GM19035 (cell line): ENCODE results near the gene MAP1B.

Experiments
- ATAC-seq: cut with Tn5 transposase; IDR thresholded peaks from one replicate; pipeline ENCODE4 v1.9.1; 2021; ENCODE audit not compliant: unreplicated experiment

The MAP1B gene

DNA sequence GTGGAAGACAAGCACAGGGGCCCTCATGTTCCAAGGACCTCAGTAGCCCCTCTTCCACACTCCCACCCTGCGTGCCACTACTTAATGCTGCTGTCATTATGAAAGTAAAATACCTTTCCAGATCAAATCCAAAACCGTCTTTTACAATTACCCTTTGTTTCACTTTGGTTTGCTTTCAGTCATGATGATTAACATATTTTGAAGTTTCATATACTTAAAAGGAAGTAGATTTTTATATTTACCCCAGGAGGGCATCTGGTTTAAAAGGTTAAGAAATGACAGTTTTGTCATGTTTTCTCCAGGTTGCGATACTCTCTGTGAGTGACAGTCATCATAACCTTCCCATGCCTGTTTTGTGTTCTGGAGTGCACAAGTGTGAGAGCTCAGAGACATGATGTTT lies 13.5 kb upstream of the MAP1B start:
- no peak for ATAC-seq

DNA sequence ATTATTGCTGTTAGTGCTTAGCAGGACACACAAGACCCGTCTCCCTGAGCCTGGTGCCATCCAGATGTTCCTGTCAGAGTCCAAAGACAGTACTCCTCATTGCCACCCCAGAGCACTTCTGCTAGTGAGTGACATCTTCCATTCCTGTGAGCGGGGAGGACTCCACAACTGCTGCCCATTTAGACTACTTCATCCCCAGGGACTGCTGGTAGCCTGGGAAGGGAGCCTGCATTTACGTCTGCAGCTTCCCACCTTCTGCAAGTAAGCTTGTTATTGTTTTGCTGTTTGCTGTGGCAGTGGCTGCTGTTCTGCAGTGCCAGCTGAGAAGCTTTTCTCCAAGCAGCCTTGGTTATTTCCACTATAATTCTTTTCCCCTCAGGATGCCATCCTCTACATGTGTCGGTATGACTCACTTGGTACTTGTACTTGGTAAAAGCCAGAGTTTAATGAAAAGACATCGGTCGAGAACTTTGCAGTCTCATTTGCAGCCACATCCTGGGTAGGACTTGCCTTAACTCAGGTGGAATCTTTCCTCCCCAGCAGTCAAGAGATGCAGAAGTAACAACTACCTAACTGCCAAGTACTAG lies 10.6 kb upstream of the MAP1B start:
- ATAC-seq, result no peak

DNA sequence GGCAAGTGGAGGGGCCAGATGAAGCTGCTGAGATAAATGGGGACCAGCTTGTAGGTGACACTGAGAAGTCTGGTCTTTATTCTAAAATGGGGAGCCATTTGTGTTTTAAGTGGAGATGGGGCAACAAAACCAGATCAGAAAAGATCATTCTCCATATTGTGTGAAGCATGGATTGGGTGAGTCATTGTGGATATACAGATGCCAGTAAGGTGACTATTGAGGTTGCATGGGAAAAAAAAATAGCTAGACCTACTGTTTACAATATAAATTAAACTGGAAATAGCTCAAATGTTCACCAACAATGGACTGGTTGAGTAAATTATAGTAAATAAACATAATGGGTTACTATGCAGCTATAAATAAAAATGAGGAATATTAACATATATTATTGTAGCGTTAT lies 5.4 kb upstream of the MAP1B start:
- no peak for ATAC-seq

DNA sequence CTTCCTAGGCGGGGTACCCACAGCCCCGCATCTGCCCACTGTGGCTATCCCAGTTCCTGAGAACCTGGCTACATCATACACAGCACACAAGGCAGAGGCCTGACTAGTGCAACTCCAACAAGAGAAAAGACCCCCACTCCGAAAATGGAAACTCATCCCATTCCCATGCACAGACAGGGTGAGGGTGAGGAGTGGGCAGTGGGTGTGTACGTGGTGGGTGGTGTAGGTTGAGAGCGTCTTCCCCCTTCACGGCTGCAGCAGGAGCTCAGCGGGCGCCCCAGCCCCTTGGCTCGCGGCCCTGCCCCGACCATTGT lies 501 bp upstream of the MAP1B start:
- no peak for ATAC-seq

DNA sequence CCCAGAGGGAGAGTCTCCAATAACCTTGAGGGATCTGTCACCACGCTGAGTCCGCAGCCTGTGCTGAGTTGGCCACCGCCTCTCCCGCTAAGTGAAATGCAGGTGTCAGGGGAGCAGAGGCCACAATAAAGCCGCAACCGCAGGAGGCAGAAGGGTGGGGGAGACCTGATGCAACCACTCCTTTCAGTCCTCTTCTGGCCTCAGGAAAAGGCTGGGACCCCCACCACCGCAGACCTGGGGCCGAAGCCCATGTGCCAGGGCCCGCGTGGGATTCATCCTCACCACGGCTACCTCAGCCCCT lies 576 bp downstream of the MAP1B start:
- ATAC-seq, result no peak

DNA sequence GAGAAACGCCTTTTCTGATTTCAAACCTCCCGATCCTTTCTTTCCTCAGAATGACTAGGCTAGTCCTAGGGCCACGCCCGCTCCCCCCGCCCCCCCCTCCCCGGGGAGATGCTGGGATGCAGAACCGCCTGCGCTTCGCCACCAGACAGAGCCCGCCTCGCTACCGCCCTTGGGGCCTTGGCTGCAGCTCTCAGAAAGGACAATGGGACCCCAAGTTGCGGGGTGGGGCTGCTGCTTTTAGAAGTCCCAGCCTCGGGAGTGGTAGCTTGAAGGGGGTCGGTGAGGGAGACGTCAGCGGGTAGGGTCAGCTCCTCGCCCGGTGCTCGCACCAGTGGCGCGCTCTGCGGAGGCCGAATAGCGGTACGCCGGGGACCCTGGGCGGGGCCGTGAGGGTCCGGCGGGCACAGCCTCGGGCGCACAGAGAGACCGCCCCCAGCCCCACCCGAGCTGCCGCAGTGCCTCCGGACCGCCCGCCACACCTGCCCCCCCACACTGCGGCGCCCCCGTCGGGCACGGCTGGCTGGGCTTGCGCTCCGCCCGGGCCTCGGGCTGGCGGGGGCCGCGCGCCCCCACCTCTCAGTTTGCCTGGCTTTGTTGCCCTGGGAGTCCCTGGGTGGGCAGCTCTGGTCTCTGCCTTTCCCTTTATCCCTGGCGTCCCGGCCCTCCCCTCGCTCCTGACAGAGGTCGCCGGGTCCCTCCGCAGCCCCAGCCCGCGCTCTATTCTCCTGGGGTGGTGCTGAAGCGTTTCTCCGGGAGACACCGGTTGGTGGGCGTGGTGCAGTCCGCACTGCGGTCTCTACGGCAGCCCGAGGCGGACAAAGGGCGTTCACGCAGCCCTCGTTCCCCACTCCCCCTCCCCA lies 1.2 kb downstream of the MAP1B start:
- ATAC-seq, result no peak

DNA sequence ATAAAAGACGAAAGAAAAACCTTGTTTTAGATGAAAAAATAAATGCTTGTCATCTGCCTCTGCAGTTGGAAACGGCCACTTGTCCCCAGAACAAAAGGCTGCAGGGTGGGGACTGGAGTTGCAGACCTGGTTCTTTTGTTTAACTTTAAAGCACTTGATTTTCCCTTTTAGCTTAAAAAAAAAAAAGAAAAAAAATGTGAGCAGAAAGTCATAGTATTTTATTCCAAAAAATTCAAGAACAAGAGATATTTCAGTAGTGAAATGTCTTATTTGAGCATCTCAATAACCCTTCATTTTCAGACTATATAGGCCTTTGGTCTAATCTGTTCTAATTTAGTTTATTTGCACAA lies 1.8 kb downstream of the MAP1B start:
- ATAC-seq, result no peak

DNA sequence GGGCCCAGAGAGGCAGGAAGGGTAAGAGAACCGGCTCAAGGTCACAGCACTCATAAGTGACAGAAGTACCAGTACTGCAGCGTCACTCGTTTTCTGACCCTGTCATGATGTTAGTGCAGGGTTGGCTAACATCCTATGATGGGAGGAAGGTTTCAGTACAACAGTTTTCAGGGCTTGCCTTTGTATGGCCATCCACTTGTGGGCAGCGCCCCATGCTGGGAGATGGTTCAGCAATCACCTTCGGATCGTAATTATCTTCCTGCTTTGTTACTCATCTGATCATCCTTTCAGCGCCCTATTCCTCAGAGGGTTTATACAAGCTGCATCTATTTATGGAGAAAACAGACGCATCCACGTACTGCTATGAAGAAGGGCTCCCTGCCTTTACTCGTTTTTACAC lies 2.4 kb downstream of the MAP1B start:
- no peak for ATAC-seq

DNA sequence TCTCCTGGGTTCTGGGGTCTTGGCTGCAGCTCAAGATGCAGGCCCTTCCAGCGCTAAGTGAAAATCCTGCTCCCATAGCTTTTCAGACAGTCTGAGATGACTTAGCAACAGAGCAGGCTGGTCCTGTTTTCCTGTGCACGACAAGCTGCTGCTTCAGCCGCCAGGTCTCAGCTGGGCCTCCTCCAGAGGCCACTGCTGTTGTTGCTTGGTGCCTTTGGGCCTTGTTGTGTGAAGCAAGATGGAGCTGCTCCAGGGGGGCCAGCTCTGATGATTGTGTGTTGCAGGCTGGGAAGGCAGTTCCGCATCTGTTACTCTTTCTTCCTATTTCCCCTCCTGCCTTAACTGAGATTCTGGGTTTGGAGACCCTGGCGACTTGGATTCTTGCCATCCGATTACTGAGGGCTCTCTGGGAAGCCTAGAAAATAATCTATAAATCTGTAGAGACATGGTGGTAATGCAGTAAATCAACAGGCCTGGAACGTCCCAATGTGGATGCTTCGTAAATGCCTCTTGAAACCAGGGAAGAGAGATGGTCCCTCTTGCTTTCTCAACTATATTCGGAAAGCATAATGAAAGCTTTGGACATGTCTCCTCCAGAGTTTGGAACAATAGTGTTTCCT lies 3.2 kb downstream of the MAP1B start:
- no peak for ATAC-seq

DNA sequence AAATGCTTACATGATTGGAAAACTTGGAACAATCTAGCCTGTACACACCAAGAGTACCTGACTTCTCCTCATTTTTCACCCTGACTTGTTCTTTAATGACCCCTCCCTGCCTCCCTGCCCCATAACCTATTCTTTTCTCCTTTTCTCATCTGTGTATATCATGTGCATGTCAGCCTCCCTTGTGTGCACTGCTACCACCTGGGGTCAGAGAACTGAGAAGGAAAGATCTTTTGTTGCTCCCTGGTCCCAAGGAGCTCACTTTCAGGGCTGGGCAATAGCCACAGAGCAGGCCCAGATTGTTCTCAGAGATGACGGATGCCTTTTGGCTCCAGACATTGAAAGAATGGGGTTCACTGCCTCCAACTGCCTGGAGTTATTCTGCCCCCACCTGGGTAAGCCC lies 5.1 kb downstream of the MAP1B start:
- no peak for ATAC-seq

DNA sequence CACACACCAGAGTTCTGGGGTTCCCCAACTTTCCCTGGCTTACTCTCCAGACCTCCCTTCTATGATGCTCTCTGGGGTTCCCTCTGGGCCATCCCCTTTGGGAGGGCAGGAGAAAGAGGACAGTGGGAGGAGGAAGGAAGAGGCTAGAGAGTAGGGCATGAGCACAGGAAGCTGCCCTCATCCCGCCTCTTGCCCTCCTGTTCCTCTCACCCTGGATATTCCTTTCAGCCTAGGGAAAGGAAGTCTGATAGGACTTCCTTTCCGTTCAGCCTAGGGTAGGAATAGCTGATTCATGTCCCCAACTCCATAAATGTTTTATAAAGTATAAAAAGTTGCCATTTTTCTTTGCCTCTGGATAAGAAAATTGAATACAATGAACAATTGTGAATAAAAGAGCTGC lies 7.4 kb downstream of the MAP1B start:
- ATAC-seq, result no peak

DNA sequence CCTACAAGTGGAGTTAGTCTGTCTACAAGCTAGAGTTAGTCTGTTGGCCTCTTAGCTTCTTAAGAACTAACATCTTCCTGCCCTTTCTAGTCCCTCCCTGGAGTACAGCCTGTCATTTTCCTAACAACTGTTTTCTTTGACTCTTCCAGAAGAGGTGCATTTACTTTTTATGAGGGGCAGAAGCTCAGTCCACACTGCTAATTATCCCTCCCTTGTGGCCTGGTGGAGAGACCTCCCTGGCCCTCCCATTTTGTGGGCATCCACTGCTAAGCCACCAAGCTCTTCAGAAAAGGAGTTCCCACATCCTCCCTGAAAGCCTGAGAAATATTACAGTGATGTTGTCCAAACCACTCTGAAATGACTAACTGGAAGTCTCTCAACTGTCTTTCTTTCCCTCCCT lies 8.0 kb downstream of the MAP1B start:
- ATAC-seq, result no peak

DNA sequence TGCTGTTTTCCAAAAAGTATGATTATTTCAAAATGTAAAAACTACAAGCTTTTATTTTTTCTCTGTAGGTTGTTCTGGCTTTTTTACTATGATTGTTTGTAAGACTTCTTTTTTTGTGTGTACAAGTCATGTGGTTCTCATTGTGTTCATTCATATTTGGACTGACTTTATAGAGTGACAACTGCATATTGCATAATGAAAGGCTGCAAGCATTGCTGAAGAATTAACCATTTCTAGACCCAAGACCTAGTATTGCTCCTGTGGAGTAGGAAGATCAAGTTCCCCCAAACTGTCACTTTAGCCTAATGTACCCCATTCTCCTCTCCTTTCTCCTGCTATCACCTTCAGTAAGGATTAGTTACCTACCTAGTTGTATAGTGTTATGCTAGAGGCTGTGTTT lies 10.0 kb downstream of the MAP1B start:
- no peak for ATAC-seq

DNA sequence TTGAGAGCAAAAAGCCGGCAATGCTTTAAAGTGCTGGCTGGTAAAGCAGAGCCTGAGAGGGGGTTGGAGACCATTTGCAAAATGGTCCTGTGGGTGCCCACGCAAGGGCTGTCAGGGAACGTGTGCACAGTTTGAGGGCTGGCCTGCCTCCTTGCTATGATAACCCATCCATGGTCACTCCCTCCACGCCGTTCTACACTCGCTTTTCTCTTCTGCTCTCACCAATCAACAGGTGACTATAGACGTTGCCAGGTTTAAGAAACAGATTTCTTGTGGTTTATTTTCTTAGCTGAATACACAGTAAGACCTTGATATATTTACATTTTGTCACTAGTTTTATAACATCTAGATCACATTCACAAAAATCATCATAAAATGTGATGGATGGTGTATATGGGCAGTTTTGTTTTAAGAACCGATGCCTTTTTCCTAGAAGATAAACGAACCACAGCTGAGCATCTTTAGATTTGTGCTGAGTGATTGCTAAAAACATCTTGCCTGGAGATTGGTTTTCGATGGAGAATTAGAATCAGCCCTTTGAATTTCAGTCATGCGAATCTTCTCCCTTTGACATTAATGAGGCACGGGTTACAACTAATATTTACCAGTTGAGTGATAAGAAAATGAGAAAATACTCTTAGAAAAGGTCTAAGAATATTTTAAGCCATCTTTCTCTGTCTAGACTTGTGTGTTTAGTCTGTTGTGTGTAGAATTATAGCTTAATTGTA lies 13.9 kb downstream of the MAP1B start:
- ATAC-seq, result no peak

DNA sequence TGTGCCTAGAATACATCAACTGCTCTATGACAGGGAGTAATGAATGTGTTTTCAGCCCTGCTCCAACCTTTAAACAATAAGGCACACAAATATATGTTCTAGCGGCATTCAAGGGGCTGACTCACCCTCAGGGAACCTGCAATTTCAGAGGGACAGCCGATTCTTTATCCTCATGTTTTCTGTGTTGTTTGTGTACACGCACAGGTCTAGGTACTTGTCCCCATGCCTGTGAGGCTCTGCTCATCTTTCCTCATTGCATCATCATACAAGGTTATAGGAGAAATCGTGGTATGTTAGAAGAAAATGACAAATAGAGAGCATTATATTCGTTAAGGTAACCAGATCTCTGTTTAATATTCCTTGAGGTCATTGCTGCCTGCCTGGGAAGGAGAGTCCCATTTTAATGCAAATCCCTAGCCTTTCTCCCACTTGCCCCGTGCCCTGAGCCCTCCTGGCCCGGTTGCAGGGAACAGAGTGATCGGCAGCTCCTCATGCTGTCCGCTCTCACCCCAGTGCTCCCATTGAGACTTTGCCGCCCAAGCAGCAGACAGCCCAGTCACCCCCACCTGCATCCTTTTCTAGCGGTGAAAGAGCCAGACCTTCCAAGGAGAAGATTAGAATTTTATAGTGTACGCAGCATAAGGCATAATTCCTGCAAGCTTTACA lies 14.6 kb downstream of the MAP1B start:
- no peak for ATAC-seq

DNA sequence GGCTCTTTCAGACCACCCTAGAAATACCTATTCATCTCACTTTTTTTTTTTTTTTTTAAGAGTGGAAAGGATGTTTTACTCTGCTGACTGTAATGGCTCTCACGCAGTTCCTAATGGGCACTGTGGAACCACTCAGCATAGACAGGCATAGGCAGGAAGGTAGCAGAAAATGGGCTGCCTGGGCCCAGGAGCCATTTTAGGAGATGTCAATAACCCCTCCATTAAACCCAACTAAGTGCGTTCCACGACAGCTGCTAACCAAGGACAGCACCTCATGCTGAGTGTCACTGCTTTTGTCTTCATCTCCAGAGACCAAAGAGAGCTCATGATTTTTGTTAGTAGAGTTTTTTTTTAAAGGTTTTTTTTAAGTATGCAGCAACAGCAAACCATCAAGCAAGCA lies 15.3 kb downstream of the MAP1B start:
- no peak for ATAC-seq

DNA sequence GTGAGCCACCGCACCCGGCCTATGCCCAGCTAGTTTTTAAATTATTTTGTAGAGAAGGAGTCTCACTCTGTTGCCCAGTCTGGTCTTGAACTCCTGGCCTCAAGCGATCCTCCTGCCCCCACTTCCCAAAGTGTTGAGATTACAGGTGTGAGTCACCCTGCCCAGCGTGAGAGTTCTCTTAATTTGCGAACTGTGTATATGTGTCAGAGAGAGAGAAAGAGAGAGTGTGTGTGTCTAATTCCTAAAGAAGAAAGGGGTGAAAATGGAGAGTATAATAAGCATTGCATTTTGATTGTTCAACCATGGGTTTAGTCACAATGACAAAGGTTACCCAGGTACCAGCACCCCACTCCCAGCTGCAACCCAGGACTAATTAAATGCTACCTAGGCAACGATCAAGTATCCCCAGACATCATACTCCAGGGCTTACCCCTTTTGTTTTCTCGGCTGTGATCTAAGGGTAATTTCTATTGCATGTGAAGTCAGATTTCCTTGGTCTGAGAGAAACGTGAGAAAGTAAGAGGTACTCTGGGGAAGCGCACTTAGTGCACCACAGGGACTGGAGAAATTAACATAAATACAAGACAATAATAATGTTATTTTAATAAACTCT lies 16.6 kb downstream of the MAP1B start:
- no peak for ATAC-seq

DNA sequence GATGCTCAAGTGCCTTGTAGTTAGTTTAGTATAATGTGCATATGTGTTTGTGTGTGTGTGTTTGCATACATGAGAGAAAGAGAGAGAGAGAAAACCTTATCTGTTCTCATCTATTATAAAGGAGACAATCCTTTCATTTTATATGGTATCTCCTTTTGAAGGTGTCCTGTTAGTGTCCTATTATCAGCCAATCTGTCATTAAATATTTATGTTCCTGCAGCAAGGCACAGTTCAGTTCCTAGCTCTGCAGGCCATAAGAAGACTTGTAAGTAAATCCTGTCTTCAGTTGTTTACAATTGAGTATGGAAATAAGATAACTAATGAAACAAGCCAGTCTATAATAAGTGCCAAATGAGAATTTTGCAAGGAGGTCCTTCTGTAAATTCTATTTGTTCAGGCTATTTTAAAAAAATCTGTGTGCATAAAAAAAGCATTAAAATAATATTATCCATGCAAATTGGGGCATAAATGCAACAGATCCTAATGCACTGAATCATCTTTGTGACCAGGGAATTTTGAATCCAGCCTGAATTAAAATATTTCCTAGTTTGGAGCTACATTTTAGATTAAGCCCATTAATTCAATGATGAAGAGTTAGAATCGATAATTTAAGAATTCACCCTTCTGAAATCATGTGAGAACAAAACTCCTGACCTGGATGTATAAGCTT lies 18.1 kb downstream of the MAP1B start:
- no peak for ATAC-seq

DNA sequence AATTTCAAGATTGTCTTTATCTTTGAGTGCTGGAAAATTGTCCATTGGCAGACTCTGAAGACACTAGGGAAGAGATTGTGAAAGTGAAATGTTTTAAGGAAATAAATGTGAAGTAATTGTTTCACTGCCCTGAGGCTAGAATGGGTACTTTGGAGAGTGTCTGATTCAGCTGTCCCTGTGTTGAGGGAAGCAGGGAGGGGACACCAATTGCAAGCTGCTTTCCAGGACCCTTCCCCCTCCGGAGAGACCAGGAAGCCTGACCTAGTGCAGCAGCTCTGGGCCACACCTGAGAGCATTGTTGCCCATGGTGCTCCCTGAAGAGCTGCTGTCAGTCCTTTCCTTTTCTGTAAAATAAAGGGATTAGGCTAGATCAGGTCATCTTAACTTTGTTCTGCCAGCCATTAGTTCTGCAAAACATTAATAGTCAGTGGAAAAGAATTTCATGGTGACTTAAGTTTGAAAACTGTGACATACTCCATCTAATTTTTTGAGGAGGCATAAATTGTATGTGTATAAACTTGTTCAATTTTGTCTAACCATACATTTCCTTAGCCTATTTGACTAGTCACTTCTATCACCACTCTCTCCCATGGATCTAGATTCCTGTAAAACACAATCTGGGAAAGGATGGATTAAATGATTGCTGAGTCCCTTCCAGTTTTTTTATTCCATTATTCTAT lies 18.8 kb downstream of the MAP1B start:
- ATAC-seq, result no peak

DNA sequence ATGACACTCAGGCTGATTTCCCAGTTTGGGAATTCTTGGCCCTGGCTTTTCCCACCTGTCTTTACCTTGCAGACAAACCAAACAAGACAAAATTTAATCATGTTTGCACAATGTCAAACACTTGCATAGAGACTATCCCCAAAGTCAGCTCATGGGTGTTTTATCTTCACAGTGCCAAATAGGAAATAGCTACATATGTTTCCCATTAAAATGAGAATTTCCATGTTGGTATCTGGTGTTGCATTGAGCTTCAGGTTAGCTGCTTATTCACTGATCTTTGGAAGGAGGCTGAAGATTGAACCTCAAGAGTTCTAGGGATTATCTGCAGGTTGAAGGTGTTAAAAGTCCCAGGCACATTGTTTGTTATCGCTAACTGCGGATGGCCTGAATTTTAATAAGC lies 19.5 kb downstream of the MAP1B start:
- no peak for ATAC-seq
